Measurements from ENCODE around the gene ASNSD1. TPM values are rescaled to one million over a fixed set of nuclear protein-coding genes. Genes with fewer than 3 reads are reported as not detected.

ASNSD1 gene
- total and polyA plus RNA-seq, 2 experiments from 2014 or later = 38.4 to 49.7 TPM

GRCh38 chr2:189702071-189702470 is 40.8 kb downstream of the ASNSD1 start:
- Histone ChIP-seq H3K4me1 (ENCODE audit: insufficient read depth) (no peaks in the 10 kb centered on the region), H3F3A (replicated peaks; ENCODE audit: low read depth) (no peaks in the 10 kb centered on the region), H3K4me2 (no peak overlapping the region), H3K36me3 (ENCODE audit: insufficient read depth) (no peaks in the 10 kb centered on the region), H3K9me2 (ENCODE audit: insufficient read depth) (no peaks in the 10 kb centered on the region), H3K27ac (ENCODE audit: low read depth) (no peak overlapping the region), H3K27me3 (ENCODE audit: insufficient read depth) (no peaks in the 10 kb centered on the region), H4K20me1 (replicated peaks; ENCODE audit: insufficient read depth) (no peaks in the 10 kb centered on the region), H2AFZ (no peak overlapping the region), H3K79me2 (replicated peaks; ENCODE audit: insufficient read depth) (no peaks in the 10 kb centered on the region), H3K4me3 (no peak overlapping the region)
- Mint-ChIP-seq H3K27ac (no peak overlapping the region), H3K9me3 (no peaks in the 10 kb centered on the region), H3K27me3 (ENCODE audit: insufficient read depth, low read depth, poor library complexity) (no peaks in the 10 kb centered on the region), H3K36me3 (ENCODE audit: low read depth) (no peaks in the 10 kb centered on the region), H3K4me3 (no peak overlapping the region), H3K4me1 (peaks cover 3% of the 10 kb centered on the region; the same call in 2 of the 3 replicates)
- TF ChIP-seq, protein P1, sequence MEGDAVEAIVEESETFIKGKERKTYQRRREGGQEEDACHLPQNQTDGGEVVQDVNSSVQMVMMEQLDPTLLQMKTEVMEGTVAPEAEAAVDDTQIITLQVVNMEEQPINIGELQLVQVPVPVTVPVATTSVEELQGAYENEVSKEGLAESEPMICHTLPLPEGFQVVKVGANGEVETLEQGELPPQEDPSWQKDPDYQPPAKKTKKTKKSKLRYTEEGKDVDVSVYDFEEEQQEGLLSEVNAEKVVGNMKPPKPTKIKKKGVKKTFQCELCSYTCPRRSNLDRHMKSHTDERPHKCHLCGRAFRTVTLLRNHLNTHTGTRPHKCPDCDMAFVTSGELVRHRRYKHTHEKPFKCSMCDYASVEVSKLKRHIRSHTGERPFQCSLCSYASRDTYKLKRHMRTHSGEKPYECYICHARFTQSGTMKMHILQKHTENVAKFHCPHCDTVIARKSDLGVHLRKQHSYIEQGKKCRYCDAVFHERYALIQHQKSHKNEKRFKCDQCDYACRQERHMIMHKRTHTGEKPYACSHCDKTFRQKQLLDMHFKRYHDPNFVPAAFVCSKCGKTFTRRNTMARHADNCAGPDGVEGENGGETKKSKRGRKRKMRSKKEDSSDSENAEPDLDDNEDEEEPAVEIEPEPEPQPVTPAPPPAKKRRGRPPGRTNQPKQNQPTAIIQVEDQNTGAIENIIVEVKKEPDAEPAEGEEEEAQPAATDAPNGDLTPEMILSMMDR (conservative IDR thresholded peaks at IDR 0.05; ENCODE audit: low read depth in 2 of 2) = peak in 1 of 2 experiments; percentile 45; a peak in 2 of 4 replicates
- TF ChIP-seq ZNF114 (CRISPR knock-in tag; IDR thresholded peaks at IDR 0.05) = no peak
- peak; percentile 32; the same call in 2 of the 3 replicates for ATAC-seq
- DNase-seq (ENCODE audit: low spot score) = peak; percentile 60

DNA sequence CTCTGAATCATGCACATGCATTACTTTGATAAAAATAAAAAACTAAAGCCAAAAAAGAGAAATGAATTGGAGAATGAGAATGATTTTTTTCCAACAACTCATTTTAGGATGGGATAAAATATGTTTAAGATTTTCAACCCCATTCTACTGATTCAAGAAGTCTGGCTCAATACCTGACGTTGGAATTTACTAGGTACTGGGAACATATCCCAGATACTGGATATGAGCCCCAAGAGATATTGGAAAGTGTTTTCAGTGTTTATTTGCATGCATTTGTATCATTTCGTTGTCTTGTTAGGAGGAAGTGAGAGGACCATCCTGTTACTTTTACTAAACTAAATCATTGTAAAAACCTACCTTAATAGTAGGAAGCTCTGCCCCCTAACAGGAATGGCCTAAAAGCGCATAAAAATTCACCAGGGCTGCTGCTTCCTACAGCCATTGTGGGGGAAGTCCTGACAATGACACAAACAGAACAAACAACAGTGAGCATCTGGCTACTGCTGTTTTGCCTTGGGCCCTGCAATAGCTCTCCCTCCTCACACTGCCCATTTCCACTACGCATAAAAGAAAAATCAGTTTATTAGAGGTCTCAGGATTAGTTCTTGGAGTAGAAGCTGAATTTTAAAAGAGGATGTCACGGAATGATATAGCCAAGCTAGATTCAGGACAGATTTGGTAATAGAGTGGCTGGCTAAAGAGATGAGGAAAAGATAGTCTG is 48.4 kb downstream of the ASNSD1 start:
- H2AFZ ChIP-seq = no peak overlapping the region
- Mint-ChIP-seq H3K36me3 (ENCODE audit: low read depth) (peaks cover 28% of the 10 kb centered on the region; the same call in 2 of the 3 replicates), H3K27me3 (ENCODE audit: insufficient read depth, low read depth, poor library complexity) (peaks cover 3% of the 10 kb centered on the region), H3K9me3 (peaks cover 35% of the 10 kb centered on the region), H3K4me1 (peaks cover 8% of the 10 kb centered on the region), H3K27ac (peak overlapping the region; percentile 89), H3K4me3 (no peak overlapping the region)
- no peaks in the 10 kb centered on the region for H3F3A ChIP-seq (replicated peaks; ENCODE audit: low read depth)
- H3K4me3 ChIP-seq = no peak overlapping the region
- peaks cover 11% of the 10 kb centered on the region for H3K4me1 ChIP-seq (ENCODE audit: insufficient read depth)
- peak; percentile 63 for ATAC-seq
- no peak overlapping the region; the same call in 1 of the 2 replicates for H3K27ac ChIP-seq (ENCODE audit: low read depth)
- H3K9me2 ChIP-seq (ENCODE audit: insufficient read depth) = no peaks in the 10 kb centered on the region
- no peaks in the 10 kb centered on the region for H3K79me2 ChIP-seq (replicated peaks; ENCODE audit: insufficient read depth)
- peak; percentile 39 for DNase-seq (ENCODE audit: low spot score)
- no peaks in the 10 kb centered on the region for H3K27me3 ChIP-seq (ENCODE audit: insufficient read depth)
- no peaks in the 10 kb centered on the region; the same call in 1 of the 2 replicates for H3K36me3 ChIP-seq (ENCODE audit: insufficient read depth)
- peak overlapping the region; percentile 39; the same call in 1 of the 2 replicates for H3K4me2 ChIP-seq
- no peaks in the 10 kb centered on the region for H4K20me1 ChIP-seq (replicated peaks; ENCODE audit: insufficient read depth)
- TF ChIP-seq POLR2AphosphoS5 (IDR thresholded peaks at IDR 0.05; ENCODE audit: low read depth) = no peak
- TF ChIP-seq, protein P2, sequence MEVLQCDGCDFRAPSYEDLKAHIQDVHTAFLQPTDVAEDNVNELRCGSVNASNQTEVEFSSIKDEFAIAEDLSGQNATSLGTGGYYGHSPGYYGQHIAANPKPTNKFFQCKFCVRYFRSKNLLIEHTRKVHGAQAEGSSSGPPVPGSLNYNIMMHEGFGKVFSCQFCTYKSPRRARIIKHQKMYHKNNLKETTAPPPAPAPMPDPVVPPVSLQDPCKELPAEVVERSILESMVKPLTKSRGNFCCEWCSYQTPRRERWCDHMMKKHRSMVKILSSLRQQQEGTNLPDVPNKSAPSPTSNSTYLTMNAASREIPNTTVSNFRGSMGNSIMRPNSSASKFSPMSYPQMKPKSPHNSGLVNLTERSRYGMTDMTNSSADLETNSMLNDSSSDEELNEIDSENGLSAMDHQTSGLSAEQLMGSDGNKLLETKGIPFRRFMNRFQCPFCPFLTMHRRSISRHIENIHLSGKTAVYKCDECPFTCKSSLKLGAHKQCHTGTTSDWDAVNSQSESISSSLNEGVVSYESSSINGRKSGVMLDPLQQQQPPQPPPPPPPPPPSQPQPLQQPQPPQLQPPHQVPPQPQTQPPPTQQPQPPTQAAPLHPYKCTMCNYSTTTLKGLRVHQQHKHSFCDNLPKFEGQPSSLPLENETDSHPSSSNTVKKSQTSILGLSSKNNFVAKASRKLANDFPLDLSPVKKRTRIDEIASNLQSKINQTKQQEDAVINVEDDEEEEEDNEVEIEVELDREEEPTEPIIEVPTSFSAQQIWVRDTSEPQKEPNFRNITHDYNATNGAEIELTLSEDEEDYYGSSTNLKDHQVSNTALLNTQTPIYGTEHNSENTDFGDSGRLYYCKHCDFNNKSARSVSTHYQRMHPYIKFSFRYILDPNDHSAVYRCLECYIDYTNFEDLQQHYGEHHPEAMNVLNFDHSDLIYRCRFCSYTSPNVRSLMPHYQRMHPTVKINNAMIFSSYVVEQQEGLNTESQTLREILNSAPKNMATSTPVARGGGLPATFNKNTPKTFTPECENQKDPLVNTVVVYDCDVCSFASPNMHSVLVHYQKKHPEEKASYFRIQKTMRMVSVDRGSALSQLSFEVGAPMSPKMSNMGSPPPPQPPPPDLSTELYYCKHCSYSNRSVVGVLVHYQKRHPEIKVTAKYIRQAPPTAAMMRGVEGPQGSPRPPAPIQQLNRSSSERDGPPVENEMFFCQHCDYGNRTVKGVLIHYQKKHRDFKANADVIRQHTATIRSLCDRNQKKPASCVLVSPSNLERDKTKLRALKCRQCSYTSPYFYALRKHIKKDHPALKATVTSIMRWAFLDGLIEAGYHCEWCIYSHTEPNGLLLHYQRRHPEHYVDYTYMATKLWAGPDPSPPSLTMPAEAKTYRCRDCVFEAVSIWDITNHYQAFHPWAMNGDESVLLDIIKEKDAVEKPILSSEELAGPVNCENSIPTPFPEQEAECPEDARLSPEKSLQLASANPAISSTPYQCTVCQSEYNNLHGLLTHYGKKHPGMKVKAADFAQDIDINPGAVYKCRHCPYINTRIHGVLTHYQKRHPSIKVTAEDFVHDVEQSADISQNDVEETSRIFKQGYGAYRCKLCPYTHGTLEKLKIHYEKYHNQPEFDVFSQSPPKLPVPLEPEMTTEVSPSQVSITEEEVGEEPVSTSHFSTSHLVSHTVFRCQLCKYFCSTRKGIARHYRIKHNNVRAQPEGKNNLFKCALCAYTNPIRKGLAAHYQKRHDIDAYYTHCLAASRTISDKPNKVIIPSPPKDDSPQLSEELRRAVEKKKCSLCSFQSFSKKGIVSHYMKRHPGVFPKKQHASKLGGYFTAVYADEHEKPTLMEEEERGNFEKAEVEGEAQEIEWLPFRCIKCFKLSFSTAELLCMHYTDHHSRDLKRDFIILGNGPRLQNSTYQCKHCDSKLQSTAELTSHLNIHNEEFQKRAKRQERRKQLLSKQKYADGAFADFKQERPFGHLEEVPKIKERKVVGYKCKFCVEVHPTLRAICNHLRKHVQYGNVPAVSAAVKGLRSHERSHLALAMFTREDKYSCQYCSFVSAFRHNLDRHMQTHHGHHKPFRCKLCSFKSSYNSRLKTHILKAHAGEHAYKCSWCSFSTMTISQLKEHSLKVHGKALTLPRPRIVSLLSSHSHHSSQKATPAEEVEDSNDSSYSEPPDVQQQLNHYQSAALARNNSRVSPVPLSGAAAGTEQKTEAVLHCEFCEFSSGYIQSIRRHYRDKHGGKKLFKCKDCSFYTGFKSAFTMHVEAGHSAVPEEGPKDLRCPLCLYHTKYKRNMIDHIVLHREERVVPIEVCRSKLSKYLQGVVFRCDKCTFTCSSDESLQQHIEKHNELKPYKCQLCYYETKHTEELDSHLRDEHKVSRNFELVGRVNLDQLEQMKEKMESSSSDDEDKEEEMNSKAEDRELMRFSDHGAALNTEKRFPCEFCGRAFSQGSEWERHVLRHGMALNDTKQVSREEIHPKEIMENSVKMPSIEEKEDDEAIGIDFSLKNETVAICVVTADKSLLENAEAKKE (CRISPR knock-in tag; IDR thresholded peaks at IDR 0.05) = no peak
- TF ChIP-seq ZNF331 (CRISPR knock-in tag; IDR thresholded peaks at IDR 0.05; ENCODE audit: low read depth) = no peak
- TF ChIP-seq STAT1 (IDR thresholded peaks at IDR 0.05; ENCODE audit: unreplicated experiment) = no peak
- TF ChIP-seq, protein P1 (conservative IDR thresholded peaks at IDR 0.05; ENCODE audit: low read depth in 2 of 2) = no peak
- TF ChIP-seq, protein P3, sequence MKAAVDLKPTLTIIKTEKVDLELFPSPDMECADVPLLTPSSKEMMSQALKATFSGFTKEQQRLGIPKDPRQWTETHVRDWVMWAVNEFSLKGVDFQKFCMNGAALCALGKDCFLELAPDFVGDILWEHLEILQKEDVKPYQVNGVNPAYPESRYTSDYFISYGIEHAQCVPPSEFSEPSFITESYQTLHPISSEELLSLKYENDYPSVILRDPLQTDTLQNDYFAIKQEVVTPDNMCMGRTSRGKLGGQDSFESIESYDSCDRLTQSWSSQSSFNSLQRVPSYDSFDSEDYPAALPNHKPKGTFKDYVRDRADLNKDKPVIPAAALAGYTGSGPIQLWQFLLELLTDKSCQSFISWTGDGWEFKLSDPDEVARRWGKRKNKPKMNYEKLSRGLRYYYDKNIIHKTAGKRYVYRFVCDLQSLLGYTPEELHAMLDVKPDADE (IDR thresholded peaks at IDR 0.05) = no peak
- TF ChIP-seq CREB1 (CRISPR knock-in tag; IDR thresholded peaks at IDR 0.05; ENCODE audit: low read depth) = no peak
- no peak for TF ChIP-seq EZH2 (IDR thresholded peaks at IDR 0.05; ENCODE audit: low read depth, unreplicated experiment)

Data from GM23338 (cell line).